Osteoblast (primary cell): ENCODE data around the gene FAM78B. TPM values are rescaled to one million over a fixed set of nuclear protein-coding genes. Genes with fewer than 3 reads are reported as not detected.

Source experiments
- DNase-seq: peaks from one replicate; pipeline ENCODE4 v3.0.0; 2011; ENCODE audit warnings: low spot score, mixed read lengths; ENCODE audit not compliant: insufficient read length; ENCODE audit errors: missing footprints
- H2AFZ ChIP-seq: 2 replicates; pipeline ENCODE4 v1.6.0; 2011; ENCODE audit warnings: mild to moderate bottlenecking, low read length
- H3K27ac ChIP-seq: 2 replicates; pipeline ENCODE4 v1.5.1; 2011; ENCODE audit warnings: mild to moderate bottlenecking, low read depth, low read length, moderate library complexity
- H3K27me3 ChIP-seq: 2 replicates; pipeline ENCODE4 v1.6.0; 2012; ENCODE audit warnings: mild to moderate bottlenecking, control low read depth, inconsistent platforms, low read length, moderate library complexity; ENCODE audit not compliant: insufficient read depth
- H3K36me3 ChIP-seq: 2 replicates; pipeline ENCODE4 v1.5.1; 2011; ENCODE audit warnings: mild to moderate bottlenecking, low read length, control low read depth, moderate library complexity; ENCODE audit not compliant: insufficient read depth
- H3K4me1 ChIP-seq: 2 replicates; pipeline ENCODE4 v1.5.1; 2011; ENCODE audit warnings: mild to moderate bottlenecking, low read length, control low read depth, moderate library complexity; ENCODE audit not compliant: insufficient read depth
- H3K4me2 ChIP-seq: 2 replicates; pipeline ENCODE4 v1.6.0; 2011; ENCODE audit warnings: mild to moderate bottlenecking, low read length; ENCODE audit not compliant: insufficient read depth
- H3K4me3 ChIP-seq: fragments of 200-600 bp; sonication (generic); 3 replicates; pipeline ENCODE4 v1.5.1; 2012; ENCODE audit warnings: mild to moderate bottlenecking, low read length, inconsistent platforms; ENCODE audit not compliant: insufficient read depth
- H3K79me2 ChIP-seq: 2 replicates; pipeline ENCODE4 v1.6.0; 2012; ENCODE audit warnings: mild to moderate bottlenecking, low read length, control low read depth, inconsistent platforms; ENCODE audit not compliant: insufficient read depth
- H3K9me3 ChIP-seq: 2 replicates; pipeline ENCODE4 v1.5.1; 2011; ENCODE audit warnings: low read depth, low read length, control low read depth
- H4K20me1 ChIP-seq: 2 replicates; pipeline ENCODE4 v1.6.0; 2012; ENCODE audit warnings: mild to moderate bottlenecking, low read length, control low read depth; ENCODE audit not compliant: insufficient read depth
- total RNA-seq: library from RNA; depleted of rRNA; stranded (reverse); fragments of >200 nt; gene quantifications from 2 replicates; pipeline ENCODE4 v1.2.3, GENCODE V29; 2012
- TF ChIP-seq, protein P1 (sequence below): IDR thresholded peaks from 2 replicates; pipeline ENCODE4 v1.5.1; 2011; ENCODE audit warnings: mild to moderate bottlenecking, low read depth, low read length, moderate library complexity; ENCODE audit errors: extremely low read depth

The FAM78B gene
- total RNA-seq, 1 donor = 0.36 TPM

DNA sequence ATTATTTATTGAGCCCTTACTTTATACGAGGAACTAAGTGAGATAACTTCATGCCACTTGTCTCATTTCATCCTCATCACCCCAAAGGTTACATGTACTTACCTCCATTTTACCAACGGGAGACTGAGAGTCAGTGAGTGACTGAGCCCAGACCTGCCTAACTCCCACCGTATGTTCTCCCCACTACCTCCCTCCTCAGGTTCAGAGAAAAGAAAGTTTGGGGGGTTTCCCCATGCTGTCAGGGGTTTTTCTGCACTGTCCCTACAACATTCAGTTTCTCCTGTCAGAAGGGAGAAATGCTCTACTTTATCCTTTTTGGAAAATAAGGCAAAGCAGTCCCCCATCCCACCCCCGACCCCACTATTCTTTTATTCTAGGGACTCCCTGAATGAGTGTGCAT is 32.9 kb downstream of the FAM78B start:
- Histone ChIP-seq H3K9me3 (no peaks in the 10 kb centered on the region), H2AFZ (no peak overlapping the region), H3K36me3 (no peaks in the 10 kb centered on the region), H3K27ac (no peak overlapping the region), H4K20me1 (no peaks in the 10 kb centered on the region), H3K4me1 (no peaks in the 10 kb centered on the region), H3K4me3 (no peak overlapping the region), H3K79me2 (no peaks in the 10 kb centered on the region), H3K4me2 (no peak overlapping the region), H3K27me3 (no peaks in the 10 kb centered on the region)
- no peak for DNase-seq
- TF ChIP-seq, protein P1, sequence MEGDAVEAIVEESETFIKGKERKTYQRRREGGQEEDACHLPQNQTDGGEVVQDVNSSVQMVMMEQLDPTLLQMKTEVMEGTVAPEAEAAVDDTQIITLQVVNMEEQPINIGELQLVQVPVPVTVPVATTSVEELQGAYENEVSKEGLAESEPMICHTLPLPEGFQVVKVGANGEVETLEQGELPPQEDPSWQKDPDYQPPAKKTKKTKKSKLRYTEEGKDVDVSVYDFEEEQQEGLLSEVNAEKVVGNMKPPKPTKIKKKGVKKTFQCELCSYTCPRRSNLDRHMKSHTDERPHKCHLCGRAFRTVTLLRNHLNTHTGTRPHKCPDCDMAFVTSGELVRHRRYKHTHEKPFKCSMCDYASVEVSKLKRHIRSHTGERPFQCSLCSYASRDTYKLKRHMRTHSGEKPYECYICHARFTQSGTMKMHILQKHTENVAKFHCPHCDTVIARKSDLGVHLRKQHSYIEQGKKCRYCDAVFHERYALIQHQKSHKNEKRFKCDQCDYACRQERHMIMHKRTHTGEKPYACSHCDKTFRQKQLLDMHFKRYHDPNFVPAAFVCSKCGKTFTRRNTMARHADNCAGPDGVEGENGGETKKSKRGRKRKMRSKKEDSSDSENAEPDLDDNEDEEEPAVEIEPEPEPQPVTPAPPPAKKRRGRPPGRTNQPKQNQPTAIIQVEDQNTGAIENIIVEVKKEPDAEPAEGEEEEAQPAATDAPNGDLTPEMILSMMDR = no peak

- no peaks in the 10 kb centered on the region for H3K4me1 ChIP-seq
- no peaks in the 10 kb centered on the region for H3K79me2 ChIP-seq
- no peak overlapping the region for H3K4me3 ChIP-seq
- H3K9me3 ChIP-seq = no peaks in the 10 kb centered on the region
- no peak for DNase-seq
- no peak overlapping the region for H3K4me2 ChIP-seq
- H2AFZ ChIP-seq = no peak overlapping the region
- TF ChIP-seq, protein P1 = peak; percentile 17
- no peak overlapping the region for H3K27ac ChIP-seq
- no peaks in the 10 kb centered on the region for H3K36me3 ChIP-seq
- no peaks in the 10 kb centered on the region for H4K20me1 ChIP-seq
- no peaks in the 10 kb centered on the region for H3K27me3 ChIP-seq
These were observed 33.4 kb downstream of the FAM78B start for GRCh38 chr1:166133276-166133841.

DNA sequence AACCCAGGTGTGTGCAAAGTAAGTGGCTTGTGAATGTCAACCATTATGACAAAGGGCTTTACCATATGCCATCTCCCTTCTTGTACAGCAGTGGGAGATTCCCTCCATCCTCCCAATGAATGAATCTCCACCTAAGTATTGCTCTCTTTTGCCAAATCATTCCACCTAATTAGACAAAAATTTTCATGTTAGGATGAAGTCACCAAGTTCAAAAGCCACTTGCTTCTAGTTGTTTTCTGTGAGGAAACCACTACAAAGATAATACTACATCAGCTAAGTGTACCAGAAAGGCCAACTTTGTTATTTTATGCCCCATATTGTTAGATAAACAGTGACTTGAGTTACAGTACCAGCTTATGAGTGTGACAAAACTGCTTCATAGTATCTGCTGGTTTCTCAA is 34.3 kb downstream of the FAM78B start:
- H3K9me3 ChIP-seq = no peaks in the 10 kb centered on the region
- H3K27ac ChIP-seq = no peak overlapping the region
- no peaks in the 10 kb centered on the region for H3K27me3 ChIP-seq
- H3K4me1 ChIP-seq = no peaks in the 10 kb centered on the region
- H2AFZ ChIP-seq = no peak overlapping the region
- no peak overlapping the region for H3K4me3 ChIP-seq
- TF ChIP-seq, protein P1 = no peak
- no peak overlapping the region for H3K4me2 ChIP-seq
- DNase-seq = no peak
- H3K36me3 ChIP-seq = no peaks in the 10 kb centered on the region
- H3K79me2 ChIP-seq = no peaks in the 10 kb centered on the region
- H4K20me1 ChIP-seq = no peaks in the 10 kb centered on the region

DNA sequence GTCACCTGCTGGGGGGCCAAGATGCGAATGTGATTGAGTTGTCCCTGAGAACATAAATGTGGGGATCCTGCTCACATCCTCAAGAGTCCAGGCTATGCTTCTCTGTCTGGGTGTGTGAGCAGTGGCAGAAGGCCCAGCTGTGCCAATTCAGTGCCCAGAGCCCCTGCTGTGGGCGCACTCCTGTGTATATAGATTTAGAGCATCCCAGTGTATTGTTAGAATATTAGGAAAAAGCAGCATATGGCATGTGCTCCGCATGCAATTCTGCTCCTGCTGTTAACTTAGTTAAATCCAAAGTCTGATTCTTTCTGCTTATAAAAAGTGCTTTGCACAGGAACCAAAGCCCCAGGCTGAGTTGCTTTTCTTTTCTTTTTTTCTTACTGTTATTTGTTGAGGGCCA is 37.8 kb downstream of the FAM78B start:
- no peak overlapping the region for H2AFZ ChIP-seq
- H3K9me3 ChIP-seq = no peaks in the 10 kb centered on the region
- TF ChIP-seq, protein P1 = no peak
- no peak overlapping the region for H3K27ac ChIP-seq
- DNase-seq = no peak
- no peak overlapping the region for H3K4me2 ChIP-seq
- no peaks in the 10 kb centered on the region for H3K36me3 ChIP-seq
- H3K27me3 ChIP-seq = no peaks in the 10 kb centered on the region
- H4K20me1 ChIP-seq = no peaks in the 10 kb centered on the region
- no peak overlapping the region for H3K4me3 ChIP-seq
- H3K4me1 ChIP-seq = no peaks in the 10 kb centered on the region
- no peaks in the 10 kb centered on the region for H3K79me2 ChIP-seq
